Adrenal gland (tissue), 12 donors: ENCODE data around the gene SLC6A20. TPM values are rescaled to one million over a fixed set of nuclear protein-coding genes. Genes with fewer than 3 reads are reported as not detected.
A peak's percentile ranks its signal among the peaks of the same experiment; 100 is the strongest.

Experiments used
- DNase-seq, 7 donors: peaks; one replicate each; pipeline ENCODE4 v3.0.0-alpha.2; 2019 to 2020
- H3K27ac ChIP-seq, 5 donors: fragments of 200-600 bp; sonication (generic) in 4 of 5; 1 replicate in 3 of 5; 2 replicates in 2 of 5; pipeline versions ENCODE4 v1.5.1 to v1.8.0; 2016 to 2020; ENCODE audit warnings: mild to moderate bottlenecking in 1 of 5
- H3K27me3 ChIP-seq: fragments of 200-600 bp; 2 replicates; pipeline ENCODE4 v1.8.0; 2021
- H3K36me3 ChIP-seq, 2 donors: fragments of 200-600 bp; replicated peaks in 1 of 2; 1 replicate in 1 of 2; 2 replicates in 1 of 2; pipeline versions ENCODE4 v1.5.1 to v1.8.0; 2018 to 2022
- H3K4me1 ChIP-seq, 2 donors: fragments of 200-600 bp; replicated peaks in 1 of 2; 1 replicate in 1 of 2; 2 replicates in 1 of 2; pipeline versions ENCODE4 v1.5.1 to v1.8.0; 2018 to 2021
- H3K4me3 ChIP-seq, 4 donors: fragments of 200-600 bp; sonication (generic) in 3 of 4; one replicate each; pipeline ENCODE4 v1.5.1; 2016 to 2018
- H3K9me3 ChIP-seq, 3 donors: fragments of 200-600 bp; sonication (generic) in 1 of 3; replicated peaks in 1 of 3; 1 replicate in 2 of 3; 2 replicates in 1 of 3; pipeline versions ENCODE4 v1.5.1 to v1.8.0; 2016 to 2021
- POLR2A ChIP-seq, 2 donors: fragments of 450-650 bp; IDR thresholded peaks; one replicate each; pipeline ENCODE4 v1.6.1; 2017; ENCODE audit warnings: antibody characterized with exemption in 2 of 2, mild to moderate bottlenecking in 2 of 2, moderate library complexity in 1 of 2
- WGBS, 4 donors: extraction: QIAGEN DNeasy Blood & Tissue Kit in 2 of 4; methylation state at CpG; one replicate each; pipeline versions ENCODE4 v1.1.5 to v1.1.7; 2013 to 2017; 5-methylcytosine and 5-hydroxymethylcytosine counted together
- intact Hi-C, 2 donors: fragments of 100-400 bp; cut with DNase I; formaldehyde crosslinking; loops; one replicate each; pipeline versions ENCODE4 v1.14.1 to v1.15.0; 2022 to 2023
- polyA plus RNA-seq, 3 donors: library from polyadenylated mRNA; stranded (reverse); fragments of 200-250 nt in 2 of 3; fragments of 350-450 nt in 1 of 3; fragmentation: Illumina TruSeq in 1 of 3; extraction: RNeasy Lipid Tissue Mini Kit (QIAGEN cat#74804) in 1 of 3; gene quantifications; one replicate each; pipeline ENCODE4 v1.2.3, GENCODE V29; 2013 to 2014
- total RNA-seq, 9 donors: library from RNA; depleted of rRNA in 4 of 9; stranded (reverse); fragments of >200 nt in 4 of 9; fragments of 120-200 nt in 1 of 9; fragmentation: NEBNext Ultra II Directional in 1 of 9; extraction: Animal tissue kit (Norgen Biotek cat#: 25700) in 1 of 9; gene quantifications; one replicate each; pipeline versions ENCODE4 v1.1.0 to v1.2.4, GENCODE V29; 2013 to 2023
- TF ChIP-seq, protein P1 (sequence below), 6 experiments: fragments of 450-650 bp in 4 of 6; fragments of 200-600 bp in 2 of 6; sonication (generic) in 1 of 6; IDR thresholded peaks; 1 replicate in 5 of 6; 2 replicates in 1 of 6; pipeline versions ENCODE4 v1.5.1 to v1.8.0; 2016 to 2021; ENCODE audit warnings: antibody characterized with exemption in 6 of 6, mild to moderate bottlenecking in 2 of 6, moderate library complexity in 1 of 6
- donor health status: healthy with polysubstance abuse.
- donor health status: Bipolar disorder and iron deficiency.
- donor health status: DM: yes; HTN: yes; CAD: no.
- donor health status: DM: no; HTN: no; CAD: no.
- donor health status: DM: no; HTN: no; CAD: no.
- donor health status: DM: yes; HTN: yes; CAD: no.

SLC6A20 gene
- total and polyA plus RNA-seq, 12 donors, result 0.07 to 0.52 (median 0.13) TPM; not detected in 7

DNA sequence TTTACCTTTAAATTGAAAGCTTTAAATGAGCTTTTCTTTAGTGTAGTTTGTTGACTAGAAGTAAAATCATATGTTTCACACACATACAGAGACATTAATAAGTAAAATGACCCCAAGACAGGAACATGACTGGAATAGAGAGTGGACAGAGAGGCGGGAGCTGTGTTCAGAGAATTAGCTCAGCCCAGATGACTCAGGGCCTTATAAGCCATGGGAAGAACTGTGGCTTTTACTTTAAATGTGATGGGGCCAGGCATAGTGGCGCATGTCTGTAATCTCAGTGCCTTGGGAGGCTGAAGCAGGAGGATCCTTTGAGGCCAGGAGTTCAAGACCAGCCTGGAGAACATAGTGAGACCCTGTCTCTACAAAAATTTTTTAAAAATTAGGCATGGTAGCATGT is 80.4 kb downstream of the SLC6A20 start:
- TF ChIP-seq POLR2A (IDR thresholded peaks at IDR 0.05), result no peak
- TF ChIP-seq, protein P1, sequence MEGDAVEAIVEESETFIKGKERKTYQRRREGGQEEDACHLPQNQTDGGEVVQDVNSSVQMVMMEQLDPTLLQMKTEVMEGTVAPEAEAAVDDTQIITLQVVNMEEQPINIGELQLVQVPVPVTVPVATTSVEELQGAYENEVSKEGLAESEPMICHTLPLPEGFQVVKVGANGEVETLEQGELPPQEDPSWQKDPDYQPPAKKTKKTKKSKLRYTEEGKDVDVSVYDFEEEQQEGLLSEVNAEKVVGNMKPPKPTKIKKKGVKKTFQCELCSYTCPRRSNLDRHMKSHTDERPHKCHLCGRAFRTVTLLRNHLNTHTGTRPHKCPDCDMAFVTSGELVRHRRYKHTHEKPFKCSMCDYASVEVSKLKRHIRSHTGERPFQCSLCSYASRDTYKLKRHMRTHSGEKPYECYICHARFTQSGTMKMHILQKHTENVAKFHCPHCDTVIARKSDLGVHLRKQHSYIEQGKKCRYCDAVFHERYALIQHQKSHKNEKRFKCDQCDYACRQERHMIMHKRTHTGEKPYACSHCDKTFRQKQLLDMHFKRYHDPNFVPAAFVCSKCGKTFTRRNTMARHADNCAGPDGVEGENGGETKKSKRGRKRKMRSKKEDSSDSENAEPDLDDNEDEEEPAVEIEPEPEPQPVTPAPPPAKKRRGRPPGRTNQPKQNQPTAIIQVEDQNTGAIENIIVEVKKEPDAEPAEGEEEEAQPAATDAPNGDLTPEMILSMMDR (IDR thresholded peaks at IDR 0.05), result no peak
- Histone ChIP-seq H3K4me3 (no peak overlapping the region), H3K36me3 (peaks cover 0 to 21% of the 10 kb centered on the region in 2 donors), H3K9me3 (no peaks in the 10 kb centered on the region), H3K4me1 (no peaks in the 10 kb centered on the region), H3K27me3 (no peaks in the 10 kb centered on the region), H3K27ac (no peak overlapping the region)
- DNase-seq, result no peak
- intact Hi-C loops, result no loop called here
- WGBS, 4 donors, result 63 to 99% (median 83%) methylated on average over 1 to 2 of the region's 2 CpGs

DNA sequence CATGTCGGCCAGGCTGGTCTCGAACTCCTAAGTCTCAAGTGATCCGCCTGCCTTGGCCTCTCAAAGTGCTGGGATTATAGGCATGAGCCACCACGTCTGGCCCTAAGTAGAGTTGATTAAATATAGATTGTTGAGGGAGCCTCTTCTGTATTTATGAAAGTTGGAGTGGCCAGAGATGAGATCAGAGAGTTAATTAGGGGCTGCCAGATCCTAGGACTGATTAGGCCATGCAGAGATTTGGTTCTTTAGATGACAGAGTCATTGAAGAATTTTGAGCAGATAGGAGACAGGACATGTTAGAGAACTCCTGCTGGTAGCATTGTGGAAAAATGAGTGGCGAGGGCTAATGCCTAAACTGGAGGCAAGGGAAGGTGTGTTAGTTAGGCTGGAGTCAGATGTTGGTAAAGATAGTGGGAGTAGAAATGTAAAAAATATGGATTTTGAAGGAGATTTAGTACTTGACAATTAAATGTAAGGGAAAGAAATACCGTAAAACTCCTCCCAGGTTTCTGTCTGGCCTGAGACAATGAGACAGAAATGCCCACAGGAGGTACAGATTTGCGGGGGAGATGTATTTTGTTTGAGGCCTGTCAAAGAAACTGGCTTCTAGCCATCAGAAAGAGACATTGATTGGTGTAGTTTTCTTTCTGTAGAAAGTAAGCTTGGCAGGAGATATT is 83.8 kb downstream of the SLC6A20 start:
- no peaks in the 10 kb centered on the region for H3K9me3 ChIP-seq
- TF ChIP-seq, protein P1 (IDR thresholded peaks at IDR 0.05), result no peak
- no peak for TF ChIP-seq POLR2A (IDR thresholded peaks at IDR 0.05)
- no peaks in the 10 kb centered on the region for H3K27me3 ChIP-seq
- no peak overlapping the region for H3K27ac ChIP-seq
- no peak for DNase-seq
- H3K4me1 ChIP-seq, result no peaks in the 10 kb centered on the region
- intact Hi-C loops, result no loop called here
- H3K36me3 ChIP-seq, result peaks cover 0 to 39% of the 10 kb centered on the region in 2 donors
- H3K4me3 ChIP-seq, result no peak overlapping the region
- WGBS, 4 donors, result 93 to 96% (median 95%) methylated on average over 7 of the region's 7 CpGs

GRCh38 chr3:45711931-45712330 is 84.4 kb downstream of the SLC6A20 start:
- no peaks in the 10 kb centered on the region for H3K9me3 ChIP-seq
- WGBS, 4 donors, result 77 to 84% (median 81%) methylated on average over 4 of the region's 4 CpGs
- DNase-seq, result no peak
- no peak overlapping the region for H3K4me3 ChIP-seq
- TF ChIP-seq, protein P1 (IDR thresholded peaks at IDR 0.05), result no peak
- TF ChIP-seq POLR2A (IDR thresholded peaks at IDR 0.05), result no peak
- no peak overlapping the region for H3K27ac ChIP-seq
- H3K27me3 ChIP-seq, result no peaks in the 10 kb centered on the region
- intact Hi-C loops, result no loop called here
- peaks cover 0 to 46% of the 10 kb centered on the region in 2 donors for H3K36me3 ChIP-seq
- no peaks in the 10 kb centered on the region for H3K4me1 ChIP-seq

DNA sequence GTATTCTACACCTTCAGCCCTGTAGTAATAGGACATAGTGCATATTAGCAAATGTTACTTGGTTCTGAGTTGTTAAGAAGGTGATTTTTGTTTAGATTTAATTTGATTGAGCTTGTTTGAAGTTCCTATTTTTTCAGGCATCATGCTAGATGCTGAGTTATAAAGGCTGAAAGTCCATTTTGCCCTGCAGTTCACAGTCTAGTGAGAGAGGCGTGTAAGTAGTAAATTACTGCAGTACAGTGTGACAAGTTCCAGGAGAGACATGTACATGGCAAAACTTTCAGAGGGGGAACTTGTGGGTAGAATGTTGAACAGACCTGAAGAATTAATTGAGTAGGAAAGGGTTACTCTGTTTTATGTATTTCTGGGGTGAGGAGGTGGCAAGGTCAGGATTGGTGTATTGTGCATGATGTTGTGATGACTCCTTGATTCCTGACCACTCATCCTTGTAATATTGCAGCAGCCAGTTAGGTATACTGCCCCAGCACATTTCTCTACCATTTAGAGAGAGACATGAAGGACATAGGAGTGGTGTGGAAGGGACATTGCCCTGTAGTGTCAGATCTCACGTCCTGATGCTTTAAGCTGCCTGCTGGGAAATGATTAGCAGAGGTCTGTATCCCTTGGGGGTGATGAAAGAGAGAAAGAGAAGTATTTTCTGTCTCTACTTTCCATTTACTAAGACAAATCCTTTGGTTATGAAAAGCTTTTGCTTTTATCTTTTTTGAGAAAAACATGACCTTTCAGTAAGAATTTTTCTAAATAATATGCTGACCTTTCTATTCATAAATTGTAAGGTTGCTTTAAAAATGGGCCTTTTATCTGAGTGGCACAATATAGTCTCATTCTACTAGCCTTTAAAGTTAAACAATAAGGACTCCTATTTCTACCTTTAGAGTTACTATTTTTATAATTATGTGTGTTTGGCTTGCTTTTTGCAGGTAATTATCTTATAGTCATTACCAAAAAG is 90.2 kb downstream of the SLC6A20 start:
- Histone ChIP-seq H3K36me3 (peaks cover 0 to 41% of the 10 kb centered on the region in 2 donors), H3K27me3 (no peaks in the 10 kb centered on the region), H3K4me1 (peaks cover 0 to 17% of the 10 kb centered on the region in 2 donors), H3K27ac (peak overlapping the region in 2 of 5 donors; percentile 46 to 59), H3K4me3 (no peak overlapping the region), H3K9me3 (no peaks in the 10 kb centered on the region)
- no peak for DNase-seq
- intact Hi-C loops, result no loop called here
- WGBS, 4 donors, result 61 to 70% (median 64%) methylated on average over 2 of the region's 2 CpGs
- TF ChIP-seq, protein P1 (IDR thresholded peaks at IDR 0.05), result no peak
- no peak for TF ChIP-seq POLR2A (IDR thresholded peaks at IDR 0.05)
